Epithelial cell of proximal tubule (primary cell): Measurements from ENCODE around the gene SDHA. TPM values are rescaled to one million over a fixed set of nuclear protein-coding genes. Genes with fewer than 3 reads are reported as not detected.

ENCODE experiments used
- DNase-seq: peaks from one replicate; pipeline ENCODE4 v3.0.0-alpha.2; 2011; ENCODE audit warnings: low read depth
- H3K4me3 ChIP-seq: 2 replicates; pipeline ENCODE4 v1.5.1; 2011; ENCODE audit warnings: low read depth, mild to moderate bottlenecking, low read length
- total RNA-seq: library from RNA; depleted of rRNA; stranded (reverse); fragments of >200 nt; gene quantifications from 2 replicates; pipeline ENCODE4 v1.2.3, GENCODE V29; 2015
- TF ChIP-seq, protein P1 (sequence below): conservative IDR thresholded peaks from 2 replicates; pipeline ENCODE4 v1.5.1; 2012; ENCODE audit warnings: low read depth, mild to moderate bottlenecking, low read length

Gene SDHA
- total RNA-seq, 1 donor from 2014 or later, result 103 TPM

DNA sequence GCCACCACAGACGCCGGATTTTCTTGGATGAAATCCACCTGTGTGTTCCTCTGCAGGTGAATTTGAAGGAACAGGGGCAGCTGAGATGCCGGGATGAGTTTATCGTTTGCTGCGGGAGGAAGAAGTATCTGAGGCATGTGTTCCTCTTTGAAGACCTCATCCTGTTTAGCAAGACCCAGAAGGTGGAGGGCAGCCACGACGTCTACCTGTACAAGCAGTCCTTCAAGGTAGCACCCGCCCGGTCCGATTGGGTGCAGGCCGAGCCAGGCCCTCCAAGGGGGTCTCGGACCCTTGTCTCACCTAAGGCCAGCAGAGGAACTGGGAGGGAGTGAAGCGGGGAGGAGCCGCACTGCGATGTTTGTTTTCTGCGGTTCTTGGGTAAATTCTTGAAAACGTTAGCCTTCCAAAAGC lies 45.3 kb upstream of the SDHA start:
- TF ChIP-seq, protein P1, sequence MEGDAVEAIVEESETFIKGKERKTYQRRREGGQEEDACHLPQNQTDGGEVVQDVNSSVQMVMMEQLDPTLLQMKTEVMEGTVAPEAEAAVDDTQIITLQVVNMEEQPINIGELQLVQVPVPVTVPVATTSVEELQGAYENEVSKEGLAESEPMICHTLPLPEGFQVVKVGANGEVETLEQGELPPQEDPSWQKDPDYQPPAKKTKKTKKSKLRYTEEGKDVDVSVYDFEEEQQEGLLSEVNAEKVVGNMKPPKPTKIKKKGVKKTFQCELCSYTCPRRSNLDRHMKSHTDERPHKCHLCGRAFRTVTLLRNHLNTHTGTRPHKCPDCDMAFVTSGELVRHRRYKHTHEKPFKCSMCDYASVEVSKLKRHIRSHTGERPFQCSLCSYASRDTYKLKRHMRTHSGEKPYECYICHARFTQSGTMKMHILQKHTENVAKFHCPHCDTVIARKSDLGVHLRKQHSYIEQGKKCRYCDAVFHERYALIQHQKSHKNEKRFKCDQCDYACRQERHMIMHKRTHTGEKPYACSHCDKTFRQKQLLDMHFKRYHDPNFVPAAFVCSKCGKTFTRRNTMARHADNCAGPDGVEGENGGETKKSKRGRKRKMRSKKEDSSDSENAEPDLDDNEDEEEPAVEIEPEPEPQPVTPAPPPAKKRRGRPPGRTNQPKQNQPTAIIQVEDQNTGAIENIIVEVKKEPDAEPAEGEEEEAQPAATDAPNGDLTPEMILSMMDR, result no peak
- no peak overlapping the region for H3K4me3 ChIP-seq
- DNase-seq, result no peak

- DNase-seq, result no peak
- H3K4me3 ChIP-seq, result no peak overlapping the region
- TF ChIP-seq, protein P1, result no peak
Measured at GRCh38 chr5:173392-174290, 44.5 kb upstream of the SDHA start.

DNA sequence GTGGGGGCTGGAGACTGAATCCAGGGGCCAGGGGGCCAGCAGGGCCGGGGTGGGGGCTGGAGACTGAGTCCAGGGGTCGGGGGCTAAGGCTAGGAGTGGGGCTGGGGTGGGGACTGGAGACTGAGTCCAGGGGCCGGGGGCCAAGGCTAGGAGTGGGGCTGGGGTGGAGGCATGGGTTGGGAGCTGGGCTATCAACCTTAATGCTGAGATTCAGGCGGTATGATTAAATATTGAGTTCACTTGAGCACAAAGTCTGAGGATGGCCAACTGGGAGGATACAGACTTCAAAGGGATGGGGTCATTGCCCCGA lies 43.9 kb upstream of the SDHA start:
- no peak overlapping the region for H3K4me3 ChIP-seq
- no peak for DNase-seq
- TF ChIP-seq, protein P1, result no peak

- TF ChIP-seq, protein P1, result no peak
- no peak for DNase-seq
- no peak overlapping the region for H3K4me3 ChIP-seq
Measured at GRCh38 chr5:174876-175465, 43.1 kb upstream of the SDHA start.

- TF ChIP-seq, protein P1, result no peak
- no peak for DNase-seq
Measured at GRCh38 chr5:176296-176823, 41.8 kb upstream of the SDHA start.

DNA sequence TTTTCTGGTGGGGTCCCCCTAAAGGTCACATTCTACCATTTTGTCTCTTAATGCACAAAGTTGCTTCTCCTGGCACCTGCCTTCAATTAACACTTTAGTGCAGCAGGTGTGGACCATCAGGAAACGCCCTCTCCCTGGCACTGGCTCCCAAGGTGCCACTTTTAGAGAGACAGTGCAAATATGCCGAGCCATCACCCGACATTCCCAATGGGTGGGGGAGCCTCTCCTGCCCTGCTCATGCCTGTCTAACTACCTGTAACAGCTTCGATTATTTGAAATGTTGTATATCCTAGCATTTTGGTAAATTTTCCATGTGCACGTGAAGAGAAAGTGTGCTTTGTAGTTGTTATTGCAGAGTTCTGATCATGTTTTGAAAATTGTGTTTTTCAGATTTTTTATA lies 40.0 kb upstream of the SDHA start:
- TF ChIP-seq, protein P1, result no peak
- no peak for DNase-seq
- H3K4me3 ChIP-seq, result no peak overlapping the region

More at GRCh38 chr5:176296-176823, 41.8 kb upstream of the SDHA start:
- no peak overlapping the region for H3K4me3 ChIP-seq
